ENCODE data around the gene FOXL2NB. TPM values are rescaled to one million over a fixed set of nuclear protein-coding genes. Genes with fewer than 3 reads are reported as not detected.

FOXL2NB gene
- total RNA-seq, 4 donors from 2014 or later = not detected

GRCh38 chr3:138901567-138901966 is 45.5 kb upstream of the FOXL2NB start:
- TF ChIP-seq POLR2A (IDR thresholded peaks at IDR 0.05) = no peak
- TF ChIP-seq CTCF (IDR thresholded peaks at IDR 0.05) = no peak
- DNase-seq = no peak
- intact Hi-C loops (cut with DNase I) = no loop called here
- no peak overlapping the region for H3K27ac ChIP-seq
- peaks cover 25 to 28% of the 10 kb centered on the region in 2 donors for H3K4me1 ChIP-seq
- no peaks in the 10 kb centered on the region for H3K36me3 ChIP-seq
- WGBS, 2 donors = 79 to 80% methylated on average over 8 of the region's 8 CpGs
- H3K27me3 ChIP-seq = no peaks in the 10 kb centered on the region
- H3K9me3 ChIP-seq = no peaks in the 10 kb centered on the region
- H3K4me3 ChIP-seq (replicated peaks in 1 of 3) = no peak overlapping the region

- Histone ChIP-seq H3K27me3 (no peaks in the 10 kb centered on the region), H3K36me3 (no peaks in the 10 kb centered on the region), H3K4me1 (peaks cover 25 to 28% of the 10 kb centered on the region in 2 donors), H3K4me3 (replicated peaks in 1 of 3) (no peak overlapping the region), H3K9me3 (no peaks in the 10 kb centered on the region), H3K27ac (no peak overlapping the region)
- 89 to 91% methylated on average over 1 of the region's 1 CpG for WGBS, 2 donors
- intact Hi-C loops (cut with DNase I) = no loop called here
- no peak for TF ChIP-seq CTCF (IDR thresholded peaks at IDR 0.05)
- no peak for TF ChIP-seq POLR2A (IDR thresholded peaks at IDR 0.05)
- no peak for DNase-seq
Measured at GRCh38 chr3:138902171-138902570, 44.8 kb upstream of the FOXL2NB start.

- intact Hi-C loops (cut with DNase I) = no loop called here
- DNase-seq = no peak
- H3K27ac ChIP-seq = no peak overlapping the region
- no peak overlapping the region for H3K4me3 ChIP-seq (replicated peaks in 1 of 3)
- 92 to 96% methylated on average over 3 of the region's 3 CpGs for WGBS, 2 donors
- TF ChIP-seq POLR2A (IDR thresholded peaks at IDR 0.05) (no peak), CTCF (IDR thresholded peaks at IDR 0.05) (no peak)
- H3K4me1 ChIP-seq = no peaks in the 10 kb centered on the region
- H3K9me3 ChIP-seq = no peaks in the 10 kb centered on the region
- H3K27me3 ChIP-seq = no peaks in the 10 kb centered on the region
- H3K36me3 ChIP-seq = no peaks in the 10 kb centered on the region
Measured at GRCh38 chr3:138907539-138907938, 39.5 kb upstream of the FOXL2NB start.

- intact Hi-C loops (cut with DNase I) = no loop called here
- 91 to 92% methylated on average over 5 of the region's 5 CpGs for WGBS, 2 donors
- no peak for TF ChIP-seq POLR2A (IDR thresholded peaks at IDR 0.05)
- TF ChIP-seq CTCF (IDR thresholded peaks at IDR 0.05) = no peak
Measured at GRCh38 chr3:138908846-138909245, 38.2 kb upstream of the FOXL2NB start.

GRCh38 chr3:138909904-138910303 is 37.1 kb upstream of the FOXL2NB start:
- Histone ChIP-seq H3K4me1 (peaks cover 0 to 6% of the 10 kb centered on the region in 2 donors), H3K4me3 (replicated peaks in 1 of 3) (no peak overlapping the region), H3K9me3 (no peaks in the 10 kb centered on the region), H3K27me3 (no peaks in the 10 kb centered on the region), H3K36me3 (no peaks in the 10 kb centered on the region), H3K27ac (no peak overlapping the region)
- intact Hi-C loops (cut with DNase I) = loop anchor here (10.0 kb wide), 1 partner anchor 75 kb away; the partner anchor contains the start of gene PIK3CB
- no peak for DNase-seq
- TF ChIP-seq POLR2A (IDR thresholded peaks at IDR 0.05) = no peak
- no peak for TF ChIP-seq CTCF (IDR thresholded peaks at IDR 0.05)

More at GRCh38 chr3:138908846-138909245, 38.2 kb upstream of the FOXL2NB start:
- DNase-seq = no peak
- Histone ChIP-seq H3K27ac (no peak overlapping the region), H3K4me1 (no peaks in the 10 kb centered on the region), H3K9me3 (no peaks in the 10 kb centered on the region), H3K36me3 (no peaks in the 10 kb centered on the region), H3K27me3 (no peaks in the 10 kb centered on the region), H3K4me3 (replicated peaks in 1 of 3) (no peak overlapping the region)
